H1 (cell line): ENCODE data around the gene FHIT.

Experiments
- CREB1 ChIP-seq: IDR thresholded peaks from 2 replicates; pipeline ENCODE4 v1.6.1; 2012; ENCODE audit warnings: inconsistent platforms
- CTCF ChIP-seq, 3 experiments: IDR thresholded peaks; 1 replicate in 2 of 3; 2 replicates in 1 of 3; pipeline versions ENCODE4 v1.5.1 to v1.6.1; 2011; ENCODE audit warnings: low read length in 3 of 3, mild to moderate bottlenecking in 3 of 3, inconsistent platforms in 2 of 3, low read depth in 1 of 3, moderate library complexity in 1 of 3; ENCODE audit not compliant: insufficient read depth in 1 of 3; ENCODE audit errors: control extremely low read depth in 1 of 3
- EP300 ChIP-seq, 2 experiments: IDR thresholded peaks; 1 replicate in 1 of 2; 2 replicates in 1 of 2; pipeline ENCODE4 v1.6.1; 2011 to 2012; ENCODE audit warnings: low read depth in 2 of 2, low read length in 2 of 2, mild to moderate bottlenecking in 2 of 2, borderline replicate concordance in 1 of 2, inconsistent platforms in 1 of 2, moderate library complexity in 1 of 2
- POLR2AphosphoS5 ChIP-seq: IDR thresholded peaks from 2 replicates; pipeline ENCODE4 v1.6.1; 2011; ENCODE audit warnings: low read depth, low read length
- RAD21 ChIP-seq, 2 experiments: IDR thresholded peaks in 1 of 2; conservative IDR thresholded peaks in 1 of 2; 2 replicates each; pipeline ENCODE4 v1.6.1; 2011; ENCODE audit warnings: low read depth in 2 of 2, low read length in 2 of 2, improper control_type of control experiment in 1 of 2, inconsistent platforms in 1 of 2, mild to moderate bottlenecking in 1 of 2, moderate library complexity in 1 of 2
- SIN3A ChIP-seq, 2 experiments: IDR thresholded peaks in 1 of 2; conservative IDR thresholded peaks in 1 of 2; 2 replicates each; pipeline ENCODE4 v1.6.1; 2011 to 2012; ENCODE audit warnings: low read length in 2 of 2, improper control_type of control experiment in 1 of 2, low read depth in 1 of 2, mild to moderate bottlenecking in 1 of 2
- TAF7 ChIP-seq: optimal IDR thresholded peaks from 2 replicates; pipeline ENCODE3; 2011; ENCODE audit warnings: low read depth, mild to moderate bottlenecking, inconsistent platforms, low read length, moderate library complexity, borderline replicate concordance
- USF2 ChIP-seq: IDR thresholded peaks from 2 replicates; pipeline ENCODE4 v1.6.1; 2011; ENCODE audit warnings: low read length, improper control_type of control experiment

- no peak for TF ChIP-seq TAF7
- TF ChIP-seq CREB1 = no peak
- no peak for TF ChIP-seq CTCF (IDR thresholded peaks at IDR 0.05; ENCODE audit: control extremely low read depth in 1 of 3, insufficient read depth in 1 of 3, low read depth in 1 of 3, low read length in 3 of 3)
- TF ChIP-seq POLR2AphosphoS5 = no peak
- TF ChIP-seq USF2 = no peak
- no peak for TF ChIP-seq EP300 (IDR thresholded peaks at IDR 0.05; ENCODE audit: borderline replicate concordance in 1 of 2, low read depth in 2 of 2, low read length in 2 of 2)
- TF ChIP-seq RAD21 (IDR thresholded peaks at IDR 0.05 in 1 of 2, conservative IDR thresholded peaks at IDR 0.05 in 1 of 2; ENCODE audit: low read depth in 2 of 2, low read length in 2 of 2) = no peak
- no peak for TF ChIP-seq SIN3A (conservative IDR thresholded peaks at IDR 0.05 in 1 of 2, IDR thresholded peaks at IDR 0.05 in 1 of 2; ENCODE audit: low read depth in 1 of 2, low read length in 2 of 2)
Observed at GRCh38 chr3:60513241-60513640, 738.0 kb downstream of the FHIT start.
